HG03064 (cell line): Measurements from ENCODE around the gene FOXJ3.
"Not testable (repeated sequence)": the region's sequence is repeated elsewhere in the genome, so short reads cannot be mapped to it uniquely, and the experiment has no call there.

ENCODE experiments used
- ATAC-seq: cut with Tn5 transposase; IDR thresholded peaks from one replicate; pipeline ENCODE4 v1.9.1; 2021; ENCODE audit warnings: low read depth; ENCODE audit not compliant: unreplicated experiment

Gene FOXJ3

GRCh38 chr1:42260376-42261070 is 74.5 kb downstream of the FOXJ3 start:
- no peak for ATAC-seq

- ATAC-seq, result no peak
These were observed 75.3 kb downstream of the FOXJ3 start for GRCh38 chr1:42259739-42260064.

- ATAC-seq, result no peak
These were observed 75.8 kb downstream of the FOXJ3 start for GRCh38 chr1:42259059-42259738.

- no peak for ATAC-seq
These were observed 76.8 kb downstream of the FOXJ3 start for GRCh38 chr1:42258218-42258617.

DNA sequence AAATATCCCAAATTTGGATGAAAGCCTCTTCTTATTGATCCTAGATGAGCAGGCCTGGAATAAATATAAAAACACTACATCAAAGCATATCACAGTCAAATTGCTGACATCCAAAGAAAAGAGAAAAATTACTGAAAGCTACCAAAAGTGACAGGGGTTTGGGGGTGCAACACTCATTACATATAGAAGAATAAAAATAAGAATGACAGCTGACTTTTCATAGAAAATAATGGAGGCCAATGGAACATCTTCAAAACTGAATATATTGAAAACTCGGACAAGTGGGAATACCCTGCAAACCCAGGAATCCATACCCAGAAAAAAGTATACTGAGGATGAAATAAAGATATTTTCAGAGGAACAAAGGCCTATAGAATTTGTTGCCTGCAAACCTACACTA is 84.0 kb downstream of the FOXJ3 start:
- no peak for ATAC-seq

DNA sequence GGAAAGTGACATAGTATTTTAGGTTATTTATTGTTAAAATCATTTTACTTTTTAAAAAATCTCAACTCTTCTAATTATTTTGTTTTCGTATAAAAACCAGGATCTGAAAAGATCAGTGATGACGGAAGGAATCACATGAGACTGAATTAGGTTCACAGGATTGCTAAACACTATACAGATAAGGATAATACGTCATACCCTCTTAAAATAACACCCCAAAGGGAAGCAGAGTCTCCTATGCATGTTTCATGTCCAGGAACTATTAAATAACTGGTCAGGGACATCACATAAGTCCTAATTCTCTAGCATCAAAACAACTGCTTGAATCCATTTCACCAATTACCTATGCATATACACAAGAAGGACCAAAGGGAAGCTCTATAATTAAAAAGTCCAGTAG is 84.9 kb downstream of the FOXJ3 start:
- ATAC-seq, result no peak

DNA sequence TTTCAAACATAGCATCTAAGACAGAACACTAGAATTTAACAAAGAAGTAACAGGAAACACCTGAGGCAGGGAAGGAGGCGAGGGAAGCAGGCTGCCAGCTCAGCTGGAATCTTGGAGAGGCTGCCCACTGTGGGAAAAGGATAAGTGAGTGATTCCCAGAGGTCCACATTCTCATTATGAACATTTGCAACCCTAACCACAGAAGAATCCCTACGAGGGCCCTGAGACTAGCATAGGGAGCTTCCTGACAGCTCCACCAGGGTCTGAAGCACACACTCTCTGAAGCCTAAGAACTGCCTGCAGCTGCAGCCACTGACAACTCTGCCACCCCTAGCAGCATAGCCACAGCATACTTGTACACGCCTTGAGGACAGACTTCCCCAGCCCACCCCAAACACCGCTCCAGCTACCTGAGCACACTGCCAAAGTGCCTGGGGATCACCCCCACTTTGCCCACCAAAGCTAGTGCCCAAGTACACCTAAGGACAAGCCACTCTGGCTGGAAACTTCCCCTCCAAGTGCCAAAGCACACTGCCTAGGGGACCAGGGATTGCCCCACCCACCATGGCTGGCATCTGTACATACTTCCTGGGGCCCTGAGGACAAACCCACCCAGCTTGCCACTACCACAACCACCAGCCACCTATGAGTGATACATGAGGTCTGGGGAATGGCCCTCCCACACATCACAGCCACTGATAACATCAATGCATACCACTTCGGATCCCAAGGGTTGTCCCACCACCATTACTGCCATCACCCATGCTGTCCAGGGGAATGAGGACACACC is 93.9 kb downstream of the FOXJ3 start:
- no peak for ATAC-seq

DNA sequence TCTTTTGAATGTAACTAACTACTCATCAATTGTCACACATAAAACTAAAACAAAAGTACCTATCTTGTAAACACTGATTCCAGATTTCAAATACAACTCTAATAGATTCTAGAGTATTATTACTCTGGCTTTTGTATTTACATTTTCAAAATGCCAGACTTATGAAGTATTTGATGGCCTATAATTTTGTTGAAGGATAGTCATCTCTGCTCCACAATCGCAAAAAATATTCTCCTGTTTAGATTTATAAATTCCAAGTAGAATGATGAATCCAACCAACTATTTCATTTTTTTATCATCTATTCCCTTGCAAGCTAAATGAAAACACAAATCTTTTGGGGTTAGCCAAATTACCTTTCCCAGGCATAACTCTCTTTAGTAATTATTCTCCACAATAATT is 95.5 kb downstream of the FOXJ3 start:
- no peak for ATAC-seq

DNA sequence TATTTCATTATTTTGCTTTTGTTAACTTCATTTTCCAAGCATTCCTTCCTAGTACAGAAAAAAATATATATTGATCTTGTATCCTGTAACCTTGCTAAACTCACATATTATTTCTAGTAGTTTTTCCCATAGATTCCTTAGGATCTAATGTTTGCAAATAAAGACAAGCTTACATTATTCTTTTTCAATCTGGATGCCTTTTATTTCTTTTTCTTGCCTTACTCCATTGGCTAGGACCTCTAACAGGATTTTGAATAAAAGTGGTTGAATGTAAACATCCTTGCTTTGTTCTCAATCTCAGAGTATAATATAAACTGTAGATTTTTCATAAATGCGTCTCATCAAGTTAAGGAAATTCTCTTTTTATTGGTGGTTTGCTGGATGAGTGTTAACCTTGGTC is 96.0 kb downstream of the FOXJ3 start:
- ATAC-seq, result no peak

DNA sequence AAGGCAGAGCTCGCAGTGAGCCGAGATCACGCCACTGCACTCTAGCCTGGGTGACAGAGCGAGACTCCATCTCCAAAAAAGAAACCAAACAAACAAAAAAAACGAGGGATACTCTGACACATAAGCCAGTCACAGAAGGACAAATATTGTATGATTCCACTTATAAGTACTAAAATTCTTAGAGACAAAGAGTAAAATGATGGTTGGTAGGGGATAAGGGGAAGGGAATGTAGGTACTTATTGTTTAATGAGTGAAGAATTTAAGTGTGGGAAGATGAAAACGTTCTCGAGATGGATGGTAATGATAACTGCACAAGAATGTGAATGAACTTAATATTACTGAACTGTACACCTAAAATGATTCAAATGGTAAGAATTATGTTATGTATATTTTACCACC is 103.8 kb downstream of the FOXJ3 start:
- ATAC-seq, result no peak

- ATAC-seq, result no peak
These were observed 106.1 kb downstream of the FOXJ3 start for GRCh38 chr1:42228938-42229337.

- ATAC-seq, result no peak
These were observed 112.0 kb downstream of the FOXJ3 start for GRCh38 chr1:42223036-42223435.

DNA sequence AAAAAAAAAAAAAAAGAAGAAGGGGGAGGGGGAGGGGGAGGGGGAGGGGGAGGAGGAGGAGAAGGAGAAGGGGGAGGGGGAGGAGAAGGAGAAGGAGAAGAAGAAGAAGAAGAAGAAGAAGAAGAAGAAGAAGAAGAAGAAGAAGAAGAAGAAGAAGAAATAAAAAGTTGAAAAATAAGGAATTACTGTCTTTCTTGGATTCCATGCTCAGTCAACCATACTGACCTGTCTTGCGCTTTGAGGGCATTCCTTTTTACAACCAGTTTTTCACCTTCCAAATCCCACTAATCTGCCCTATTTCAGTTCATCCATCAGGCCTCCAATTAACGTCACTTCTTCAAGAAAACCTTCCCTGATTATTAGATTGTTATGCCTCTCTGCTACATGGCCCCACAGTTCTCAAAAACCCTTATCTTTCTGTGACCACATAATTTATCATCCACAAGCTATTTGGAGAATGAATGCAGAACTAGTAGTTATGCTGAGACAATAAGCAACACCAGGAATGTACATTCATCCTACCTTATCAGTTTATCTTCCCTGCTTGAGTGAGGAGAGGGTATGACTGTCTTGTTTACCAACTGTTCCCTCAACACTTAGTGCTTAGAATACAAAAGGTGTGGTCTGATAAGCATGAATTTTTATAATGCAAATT is 113.0 kb downstream of the FOXJ3 start:
- no peak for ATAC-seq

DNA sequence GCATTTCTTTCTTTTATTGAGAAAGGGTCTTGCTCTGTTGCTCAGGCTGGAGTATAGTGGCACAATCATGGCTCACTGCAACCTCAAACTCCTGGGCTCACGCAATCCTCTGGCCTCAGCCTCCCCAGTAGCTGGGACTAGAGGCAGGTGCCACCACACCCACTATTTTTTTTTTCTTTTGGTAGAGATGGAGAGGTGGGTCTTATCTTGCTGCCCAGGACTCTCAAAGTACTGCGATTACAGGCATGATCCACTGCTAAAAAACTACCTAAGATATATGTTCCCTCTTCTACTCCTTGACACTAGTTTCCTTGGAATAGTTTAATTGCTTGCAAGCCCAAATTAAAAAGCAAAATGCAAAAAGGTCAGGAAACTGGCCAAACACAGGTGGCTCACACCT is 113.6 kb downstream of the FOXJ3 start:
- no peak for ATAC-seq

- no peak for ATAC-seq
These were observed 115.4 kb downstream of the FOXJ3 start for GRCh38 chr1:42219627-42220026.

- ATAC-seq, result no peak
These were observed 120.6 kb downstream of the FOXJ3 start for GRCh38 chr1:42214447-42214871.

DNA sequence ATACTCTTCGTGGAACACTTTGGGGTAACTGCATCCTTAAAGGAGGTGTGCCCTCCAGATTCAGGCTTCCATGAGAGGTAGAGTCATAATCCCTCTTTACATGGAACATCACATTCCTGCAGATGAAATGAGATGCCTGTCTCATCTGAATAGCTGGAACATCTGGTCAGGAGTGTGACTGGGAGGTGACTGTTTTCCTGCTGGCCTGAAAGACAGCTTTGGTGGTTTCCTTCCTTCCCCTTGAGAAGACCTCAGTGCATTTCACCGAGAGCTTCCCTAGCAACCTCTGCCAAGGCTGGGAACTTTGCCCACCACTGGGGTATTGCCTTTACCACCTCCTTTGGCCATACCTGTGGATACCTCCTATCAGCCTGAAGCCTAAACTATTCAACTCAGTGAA is 123.8 kb downstream of the FOXJ3 start:
- no peak for ATAC-seq

DNA sequence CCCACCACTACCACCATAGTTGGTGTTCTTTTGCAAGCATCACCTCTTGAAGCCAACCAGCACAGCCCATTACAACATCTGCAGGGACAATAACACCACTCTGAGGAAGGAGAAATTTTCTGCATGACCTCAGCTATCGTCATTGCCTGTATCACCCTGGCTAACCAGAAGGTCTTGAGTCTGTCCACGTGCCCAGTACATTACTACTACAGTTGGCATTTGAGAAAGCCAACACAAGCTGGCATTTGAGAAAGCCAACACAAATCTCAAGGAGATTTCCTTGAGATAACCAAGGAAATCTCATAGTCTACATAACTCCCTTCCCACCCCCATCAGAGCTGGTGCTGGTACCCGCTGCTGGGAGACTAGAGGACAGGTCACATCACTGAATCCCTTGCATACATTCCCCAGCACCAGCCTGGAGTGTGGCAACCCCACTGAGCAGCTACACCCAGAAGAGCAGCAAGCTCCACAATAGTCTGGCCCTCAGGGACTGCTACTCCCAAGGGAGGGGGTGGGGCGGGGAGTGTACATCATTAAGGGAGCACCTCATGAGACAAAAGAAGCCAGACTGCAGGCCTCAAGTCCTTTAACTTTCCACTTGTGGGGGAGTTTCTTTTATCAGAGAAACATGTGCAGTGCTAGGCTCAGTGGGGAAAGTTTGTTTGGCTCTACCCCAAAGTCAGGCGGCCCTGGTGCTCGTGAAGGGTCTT is 124.5 kb downstream of the FOXJ3 start:
- no peak for ATAC-seq

GRCh38 chr1:42209526-42210251 is 125.3 kb downstream of the FOXJ3 start:
- no peak for ATAC-seq

DNA sequence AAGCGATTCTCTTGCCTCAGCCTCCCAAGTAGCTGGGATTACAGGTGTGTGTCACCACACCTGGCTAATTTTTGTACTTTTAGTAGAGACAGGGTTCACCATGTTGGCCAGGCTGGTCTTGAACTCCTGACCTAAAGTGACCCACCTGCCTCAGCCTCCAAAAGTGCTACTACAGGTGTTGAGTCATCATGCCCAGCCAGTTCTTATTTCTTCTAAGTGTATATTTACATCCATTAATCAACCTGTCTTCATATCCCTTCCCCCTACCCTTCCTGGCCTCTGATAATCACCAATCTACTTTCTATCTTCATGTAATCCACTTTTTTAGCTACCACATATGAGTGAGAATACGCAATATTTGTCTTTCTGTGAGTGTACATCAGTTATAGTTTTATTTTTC is 128.1 kb downstream of the FOXJ3 start:
- ATAC-seq, result not testable (repeated sequence)
